ENCODE results near the gene ACOT11.

- TF ChIP-seq CTCF (IDR thresholded peaks at IDR 0.05) (no peak), POLR2AphosphoS5 (IDR thresholded peaks at IDR 0.05; ENCODE audit: low read depth, low read length) (no peak)
Measured at GRCh38 chr1:54606990-54607325, 58.9 kb downstream of the ACOT11 start.
